GM12892 (cell line): Measurements from ENCODE around the gene DNAJB14.

Source experiments
- POLR2A ChIP-seq: IDR thresholded peaks from 2 replicates; pipeline ENCODE4 v1.6.1; 2011; ENCODE audit warnings: low read depth, low read length, control low read depth
- POLR2AphosphoS5 ChIP-seq: IDR thresholded peaks from 2 replicates; pipeline ENCODE4 v1.6.1; 2011; ENCODE audit warnings: low read depth, low read length, control low read depth
- TAF1 ChIP-seq: IDR thresholded peaks from 2 replicates; pipeline ENCODE4 v1.6.1; 2011; ENCODE audit warnings: low read depth, mild to moderate bottlenecking, control low read depth, low read length, borderline replicate concordance

DNA sequence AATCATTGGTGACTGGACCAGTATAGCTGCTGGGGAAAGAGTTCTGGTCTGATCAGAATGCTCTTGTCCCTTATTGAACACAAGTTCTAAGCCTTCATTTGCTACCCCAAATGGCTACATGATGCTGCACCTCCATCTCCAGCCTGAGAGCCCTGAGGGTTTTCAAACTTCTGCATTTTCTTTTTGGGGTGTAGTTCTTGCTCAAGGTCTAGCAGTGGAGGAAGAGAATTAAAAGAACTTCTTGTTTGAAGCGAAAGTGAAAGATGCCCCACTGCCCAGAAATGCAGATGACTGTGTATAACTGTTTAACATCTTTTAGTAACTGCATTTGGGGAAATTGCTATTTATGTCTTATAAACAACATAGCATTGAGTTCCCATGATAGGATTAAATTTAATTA is 90.7 kb downstream of the DNAJB14 start:
- TF ChIP-seq TAF1 (no peak), POLR2AphosphoS5 (no peak), POLR2A (no peak)
